Measurements from ENCODE around the gene MAMDC4. TPM values are rescaled to one million over a fixed set of nuclear protein-coding genes. Genes with fewer than 3 reads are reported as not detected.

Gene MAMDC4
- total and polyA plus RNA-seq, 2 of the 13 experiments (the other 11 are each of a cell fraction or from before 2014, with no cell fraction given): 6.0 to 6.8 TPM

GRCh38 chr9:136847826-136848392 lies 4.2 kb upstream of the MAMDC4 start (continued):
- TF ChIP-seq ZNF24 (IDR thresholded peaks at IDR 0.05): no peak
- no peak for TF ChIP-seq HMG20B (CRISPR knock-in tag; conservative IDR thresholded peaks at IDR 0.05)
- no peak; the same call in 1 of the 2 replicates for TF ChIP-seq ZNF691 (CRISPR knock-in tag; IDR thresholded peaks at IDR 0.05; ENCODE audit: borderline replicate concordance, low read depth)
- TF ChIP-seq ZNF775 (CRISPR knock-in tag; IDR thresholded peaks at IDR 0.05; ENCODE audit: borderline replicate concordance): no peak
- TF ChIP-seq TCF7L2 (IDR thresholded peaks at IDR 0.05; ENCODE audit: low read depth, low read length): no peak
- no peak for TF ChIP-seq ZNF143 (CRISPR knock-in tag; IDR thresholded peaks at IDR 0.05)
- TF ChIP-seq MATR3 (CRISPR knock-in tag; IDR thresholded peaks at IDR 0.05): no peak
- no peak for TF ChIP-seq MTA1 (CRISPR knock-in tag; IDR thresholded peaks at IDR 0.05; ENCODE audit: borderline replicate concordance)
- peak; percentile 96 for TF ChIP-seq RBFOX2 (IDR thresholded peaks at IDR 0.05; ENCODE audit: low read depth, low read length)
- TF ChIP-seq ZNF800 (CRISPR knock-in tag; IDR thresholded peaks at IDR 0.05): peak; percentile 82; the same call in 1 of the 2 replicates
- no peak for TF ChIP-seq CEBPZ (IDR thresholded peaks at IDR 0.05; ENCODE audit: low read length)
- no peak for TF ChIP-seq RAD51 (IDR thresholded peaks at IDR 0.05; ENCODE audit: borderline replicate concordance)
- peak; percentile 90 for TF ChIP-seq ZNF891 (CRISPR knock-in tag; IDR thresholded peaks at IDR 0.05)
- no peak for TF ChIP-seq ZNF644 (CRISPR knock-in tag; IDR thresholded peaks at IDR 0.05; ENCODE audit: low read depth)
- no peak for TF ChIP-seq TP53 (CRISPR knock-in tag; conservative IDR thresholded peaks at IDR 0.05)
- TF ChIP-seq GMEB2 (CRISPR knock-in tag; IDR thresholded peaks at IDR 0.05; ENCODE audit: low read depth): no peak
- TF ChIP-seq DR1 (CRISPR knock-in tag; IDR thresholded peaks at IDR 0.05): no peak; the same call in 1 of the 2 replicates
- TF ChIP-seq ZXDC (CRISPR knock-in tag; IDR thresholded peaks at IDR 0.05): 0 out of 2 replicates have a peak, but pooled peaks have one; percentile 7
- peak; percentile 28; the same call in 1 of the 2 replicates for TF ChIP-seq TOPORS (CRISPR knock-in tag; IDR thresholded peaks at IDR 0.05)
